Stimulated activated CD8-positive, alpha-beta memory T cell treated with anti-CD3 and anti-CD28 coated beads, Interleukin-7, amount 100 ng/mL, for 48 hours (primary cell): ENCODE data around the gene REV3L.

Experiments used
- DNase-seq, 2 donors: peaks; one replicate each; pipeline ENCODE4 v3.0.0-alpha.2; 2020; ENCODE audit warnings: low read depth in 1 of 2; ENCODE audit errors: extremely low read depth in 1 of 2

REV3L gene

DNA sequence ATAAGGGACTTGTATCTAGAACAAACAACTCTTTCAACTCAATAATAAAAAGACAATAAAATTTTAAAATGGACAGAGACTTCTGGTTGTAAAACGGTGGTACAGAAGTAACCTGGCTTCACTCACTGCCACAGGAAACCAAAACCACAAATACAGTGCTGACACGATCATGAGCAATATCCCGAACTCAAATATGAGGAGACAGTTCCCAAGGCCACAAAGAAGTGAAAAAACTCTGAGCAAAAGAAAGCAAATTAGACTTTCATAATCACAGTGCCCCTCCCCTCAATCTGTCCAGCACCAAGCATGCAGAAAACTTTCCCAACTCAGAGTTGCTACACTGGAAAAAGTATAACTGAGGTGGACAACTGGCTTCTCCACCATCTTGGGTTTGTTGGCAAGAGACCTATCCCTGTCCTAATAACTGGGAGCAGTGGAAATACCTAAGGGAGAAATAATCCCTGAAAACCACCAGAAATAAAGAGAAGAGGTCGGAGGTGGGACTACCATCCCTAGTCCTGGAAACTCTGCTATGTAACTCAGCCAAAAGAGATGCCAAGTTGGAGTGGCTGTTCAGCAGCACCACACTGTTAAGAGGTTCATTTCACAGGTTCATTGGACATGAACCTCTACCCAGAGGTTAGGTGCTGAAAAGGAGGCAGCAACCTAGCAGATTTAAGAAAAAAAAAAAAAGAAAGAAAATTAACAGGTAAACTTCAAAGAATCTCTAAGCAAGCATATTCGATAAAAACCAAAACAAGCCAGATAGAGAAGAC, 55.5 kb downstream of the REV3L start:
- DNase-seq: peak in 1 of 2 donors; percentile 11

DNA sequence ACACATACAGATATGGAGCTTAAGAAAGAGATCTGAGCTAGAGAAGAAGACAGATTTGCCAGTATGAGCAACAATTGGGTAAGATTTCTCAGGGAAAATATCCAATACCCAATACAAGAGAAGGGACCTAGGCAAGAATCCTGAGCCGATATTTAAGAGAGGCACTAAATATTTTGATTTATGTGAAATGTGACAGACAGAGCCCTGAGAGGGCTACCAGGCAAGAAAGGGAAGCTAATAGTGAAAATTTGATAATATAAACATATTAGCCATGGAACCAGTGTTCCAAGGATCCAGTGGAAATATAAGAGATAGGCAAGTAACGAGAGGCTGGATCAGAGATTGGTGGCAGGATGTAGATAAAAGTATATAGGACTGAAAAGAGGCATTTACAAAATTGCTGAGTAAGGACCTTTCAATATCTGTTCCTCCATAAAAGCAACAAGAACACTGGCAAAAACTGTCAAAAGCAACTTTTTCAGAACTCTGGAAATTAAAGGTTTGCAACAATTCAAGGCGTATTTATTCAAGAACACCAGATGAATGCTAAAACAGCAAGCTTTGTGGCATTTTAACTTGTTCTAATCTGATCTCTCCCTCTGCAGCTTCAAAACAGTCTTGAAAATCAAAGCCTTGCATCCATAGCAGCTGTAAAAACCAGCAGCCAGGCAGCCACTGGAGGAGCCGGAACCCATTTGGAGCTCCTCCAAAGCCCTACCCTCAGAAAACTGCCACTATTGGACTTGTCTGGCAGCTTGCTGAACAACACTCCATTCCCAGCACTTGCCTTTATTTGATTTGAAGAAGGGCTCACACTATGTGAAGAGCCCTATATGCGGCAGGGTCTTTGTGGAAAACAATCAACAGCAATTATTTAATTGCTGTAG, 58.8 kb downstream of the REV3L start:
- DNase-seq: no peak

DNA sequence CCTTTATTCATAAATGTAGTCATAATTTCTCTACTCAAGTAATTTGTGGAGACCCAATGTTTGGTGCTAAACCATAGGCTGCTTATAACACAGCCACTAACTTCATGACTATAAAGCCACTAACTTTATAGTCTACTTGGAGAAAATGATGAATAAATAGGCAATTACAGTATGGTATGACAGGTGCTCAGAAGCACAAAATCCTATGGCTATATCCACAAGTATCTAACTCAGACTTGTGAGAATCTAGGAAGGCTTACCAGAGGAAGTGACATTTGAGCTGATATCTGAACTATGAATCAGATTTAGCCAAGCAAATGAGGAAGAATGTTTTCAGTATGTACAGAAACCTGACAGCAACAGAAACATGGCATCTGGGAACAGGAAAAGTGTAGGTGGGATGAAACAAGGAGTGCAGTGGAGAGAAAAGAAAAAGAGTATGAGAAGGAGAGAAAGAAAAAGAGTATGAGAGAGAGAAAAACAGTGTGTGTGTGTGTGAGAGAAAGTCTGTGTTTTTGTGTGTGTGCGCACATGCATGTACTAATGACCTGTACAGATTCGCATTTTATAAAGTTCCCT, 59.9 kb downstream of the REV3L start:
- DNase-seq: no peak

DNA sequence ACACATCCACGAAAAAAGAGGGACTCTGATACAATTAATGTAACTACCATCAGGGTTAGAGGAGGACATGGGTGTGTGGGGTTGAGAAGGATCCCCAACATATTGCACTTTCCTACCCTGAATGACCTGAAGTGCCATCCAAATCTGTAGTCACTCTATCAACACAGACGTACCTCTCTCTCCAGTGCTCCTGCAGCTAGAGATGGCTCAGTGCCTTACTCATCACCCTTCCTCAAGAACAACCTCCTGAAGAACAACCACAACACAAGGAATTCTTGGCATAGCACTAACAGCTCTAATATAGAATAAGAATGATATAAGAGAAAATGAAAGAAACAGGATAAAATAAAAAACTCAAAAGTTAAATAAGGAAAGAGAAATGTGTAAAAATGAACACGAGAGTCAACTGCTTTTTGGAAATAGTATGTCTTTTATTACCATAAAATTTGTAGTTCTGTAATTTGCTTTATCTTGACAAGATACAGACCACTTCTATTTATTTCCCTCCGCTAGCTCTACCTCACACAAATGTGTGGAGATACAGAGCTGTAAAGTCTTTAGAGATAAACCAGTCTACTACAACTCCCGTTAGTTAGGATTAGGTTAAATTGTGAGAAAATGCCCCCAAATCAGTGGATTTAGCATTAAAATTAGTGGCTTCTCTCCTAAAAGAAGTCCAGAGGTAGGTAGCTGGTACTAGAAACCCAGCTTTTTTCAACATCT, 63.9 kb downstream of the REV3L start:
- DNase-seq: no peak

DNA sequence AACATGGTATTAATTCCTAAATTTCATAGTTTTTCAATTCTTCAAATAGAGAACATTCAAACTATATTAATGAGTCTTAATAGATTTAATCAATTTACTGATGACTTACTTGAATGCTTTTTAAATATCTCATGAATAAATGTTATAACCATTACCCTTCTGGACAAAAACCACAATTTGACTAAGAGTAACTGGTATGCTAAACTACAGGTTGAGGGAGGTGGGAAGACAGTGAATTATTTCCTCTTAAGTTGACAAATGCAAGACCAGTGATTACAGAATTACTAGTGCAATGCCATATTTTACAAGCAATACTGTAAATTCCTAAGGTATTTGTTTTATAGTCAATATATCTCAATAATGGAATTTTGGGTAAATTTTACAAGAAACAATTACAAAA, 65.1 kb downstream of the REV3L start:
- DNase-seq: no peak

DNA sequence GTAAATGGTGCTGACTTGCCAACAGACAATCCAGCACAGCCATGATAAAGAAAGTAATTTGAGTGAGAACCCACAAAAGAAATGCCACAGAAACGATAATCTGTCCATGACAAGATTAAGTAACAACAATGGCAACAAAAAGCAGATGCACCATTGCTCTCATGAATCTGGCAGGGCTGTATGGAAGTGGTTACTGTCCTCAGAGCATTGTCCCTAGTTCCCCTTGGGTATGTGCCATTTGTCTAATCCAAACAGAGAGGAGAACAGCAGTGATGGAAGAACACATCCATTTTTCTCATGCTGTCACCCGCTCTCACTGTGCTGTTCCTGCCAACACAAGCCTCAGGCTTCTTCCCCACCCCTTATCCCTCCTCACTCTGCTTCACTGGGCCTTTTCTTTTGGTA, 65.8 kb downstream of the REV3L start:
- DNase-seq: no peak

DNA sequence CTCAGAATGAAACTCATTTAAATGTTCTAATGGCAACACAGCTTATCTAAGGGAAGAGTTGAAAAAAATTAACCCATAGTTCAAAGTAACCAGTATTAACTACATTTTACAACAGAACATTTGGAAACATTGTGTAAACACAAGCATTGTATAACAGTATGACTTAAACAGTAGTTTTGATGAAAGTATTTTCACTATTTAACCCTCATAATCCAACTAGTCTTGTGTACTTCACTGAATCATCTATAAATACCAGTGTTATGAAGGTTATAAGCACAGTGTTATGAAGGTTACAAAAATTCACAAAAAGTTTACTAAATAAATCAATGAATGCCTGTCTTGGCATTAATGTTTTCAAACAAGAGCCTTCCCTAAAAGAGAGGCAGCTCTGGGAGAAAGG, 66.5 kb downstream of the REV3L start:
- no peak for DNase-seq

DNA sequence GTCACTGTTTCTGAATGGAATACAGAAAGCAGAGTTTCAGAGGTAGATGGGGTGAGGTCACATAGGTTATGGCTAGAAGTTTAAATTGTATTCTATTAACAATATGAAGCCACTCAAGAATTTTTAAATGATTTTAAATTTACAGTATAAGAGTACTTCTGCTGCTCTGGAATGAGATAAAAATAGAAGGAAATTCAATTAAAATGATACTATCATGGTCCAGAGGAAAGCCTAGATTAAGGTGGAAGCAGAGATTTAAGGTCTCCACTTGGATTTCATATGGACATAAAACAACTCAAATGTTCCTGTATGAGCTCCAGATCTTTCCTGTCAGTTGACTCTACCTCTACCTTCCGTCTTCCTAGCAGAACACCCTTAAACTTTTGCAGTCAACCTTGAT, 68.6 kb downstream of the REV3L start:
- DNase-seq: no peak

DNA sequence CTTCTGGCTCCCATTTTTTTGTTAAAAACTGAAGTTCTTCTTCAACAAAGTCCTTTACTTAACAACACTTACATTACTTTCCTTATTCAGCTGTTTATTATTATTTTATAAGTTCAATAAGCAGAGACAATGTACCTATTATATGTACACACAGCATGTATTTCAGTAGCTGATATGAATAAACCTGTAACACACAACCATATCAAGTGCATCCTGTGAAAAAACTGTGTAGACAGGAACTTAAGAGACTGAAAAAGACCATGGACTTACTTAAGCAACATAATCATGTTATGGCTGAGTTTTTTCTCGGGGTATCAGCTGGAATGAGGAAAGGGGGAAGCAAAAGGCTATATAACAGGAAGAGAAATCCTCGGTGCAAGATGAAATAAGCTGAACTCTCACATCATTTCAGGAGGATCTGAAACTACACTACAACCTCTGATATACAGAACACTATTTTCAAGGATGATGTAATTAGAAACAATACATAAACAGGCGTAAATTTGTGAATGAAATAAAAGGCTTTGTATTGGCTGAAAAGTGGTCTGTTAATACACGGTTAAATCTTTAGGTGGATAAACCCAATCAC, 70.9 kb downstream of the REV3L start:
- no peak for DNase-seq

DNA sequence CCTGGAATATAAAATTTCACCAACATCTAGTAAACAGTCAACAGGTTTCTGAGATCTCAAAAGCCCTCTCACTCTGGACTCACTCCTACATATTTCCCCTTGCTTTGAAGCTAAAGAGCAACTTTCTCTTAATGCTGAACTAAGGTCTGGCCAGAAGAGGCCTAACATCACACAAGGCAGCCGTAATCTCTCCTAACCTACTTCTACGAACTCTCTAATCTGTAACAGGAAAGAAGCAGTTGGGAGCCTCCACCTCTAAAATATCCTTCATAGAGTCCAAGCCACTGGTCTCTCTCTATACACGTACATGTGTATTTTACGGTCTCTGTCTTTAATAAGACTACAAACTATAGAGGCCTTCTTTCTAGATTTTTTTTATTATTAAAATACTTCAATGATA, 72.0 kb downstream of the REV3L start:
- DNase-seq: no peak

DNA sequence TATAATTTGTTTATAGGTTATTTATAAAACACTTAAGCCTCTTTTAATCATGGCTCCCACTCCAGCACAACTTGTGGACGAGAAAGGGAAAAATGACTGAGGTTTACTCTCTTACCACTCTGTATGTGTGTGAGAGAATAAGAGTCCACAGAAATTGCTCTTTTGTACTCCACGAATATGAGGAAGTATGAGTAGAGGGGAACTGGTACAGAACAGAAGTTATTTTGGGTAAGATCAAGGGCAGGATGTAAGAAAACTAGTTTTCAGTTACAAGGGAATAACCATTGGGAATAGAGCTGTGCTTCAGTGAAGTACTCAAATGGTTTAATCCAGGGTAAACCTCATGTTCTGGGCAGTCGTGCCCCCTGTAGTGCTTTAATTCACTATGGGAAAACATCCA, 72.6 kb downstream of the REV3L start:
- DNase-seq: no peak

DNA sequence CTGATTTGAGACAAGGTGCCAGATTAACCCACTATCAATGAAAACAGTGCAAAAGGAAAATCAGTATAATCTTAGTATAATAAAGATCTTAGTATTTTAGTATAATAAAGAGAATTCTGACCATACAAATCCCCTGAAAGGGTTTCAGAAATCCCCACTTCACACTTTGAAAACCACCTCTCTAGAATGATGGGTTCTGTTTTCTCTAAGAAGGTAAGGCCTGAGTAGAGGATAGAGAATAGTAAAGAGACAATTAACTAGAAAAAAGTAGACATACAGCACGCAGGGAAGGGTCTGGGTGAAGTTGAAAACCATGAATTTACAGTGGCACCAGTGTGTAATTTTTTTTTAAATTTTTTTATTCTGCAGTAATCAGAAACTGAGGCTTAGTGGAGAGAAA, 73.6 kb downstream of the REV3L start:
- no peak for DNase-seq

DNA sequence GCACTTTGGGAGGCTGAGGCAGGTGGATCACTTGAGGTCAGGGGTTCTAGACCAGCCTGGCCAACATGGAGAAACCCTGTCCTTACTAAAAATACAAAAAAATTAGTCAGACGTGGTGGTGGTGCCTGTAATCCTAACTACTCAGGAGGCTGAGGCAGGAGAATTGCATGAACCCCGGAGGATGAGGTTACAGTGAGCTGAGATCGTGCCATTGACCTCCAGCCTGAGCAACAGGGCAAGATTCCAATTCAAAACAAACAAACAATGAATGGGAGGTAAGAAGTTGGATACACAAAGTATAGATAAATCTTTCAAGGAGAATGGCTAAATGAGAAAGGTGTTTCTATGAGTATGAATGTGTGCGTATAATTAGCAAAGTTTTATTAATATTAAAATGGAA, 75.3 kb downstream of the REV3L start:
- no peak for DNase-seq

DNA sequence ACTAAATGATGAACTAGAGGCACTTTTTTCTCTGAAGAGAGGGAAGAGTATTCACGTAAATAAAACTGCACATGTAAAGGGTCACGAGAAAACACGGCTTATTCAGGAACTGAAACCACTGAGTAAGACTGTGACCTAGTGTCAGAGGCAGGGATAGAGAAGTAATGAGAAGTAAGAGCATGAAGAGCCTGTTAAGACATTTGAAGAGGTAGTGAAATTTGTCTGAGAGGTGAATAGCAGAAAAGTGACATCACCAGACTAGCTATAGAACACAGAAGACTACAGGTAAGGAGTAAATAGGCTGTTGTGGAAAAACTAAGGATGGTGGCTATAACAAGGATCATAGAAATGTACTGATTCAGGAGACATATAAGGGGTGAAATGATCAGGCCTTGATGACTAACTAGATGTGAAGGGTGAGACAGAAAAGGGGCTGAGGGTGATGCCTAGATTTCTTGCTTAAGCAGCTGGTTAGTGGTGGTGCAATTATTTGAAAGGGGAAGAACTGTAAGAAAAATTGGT, 76.8 kb downstream of the REV3L start:
- DNase-seq: no peak

DNA sequence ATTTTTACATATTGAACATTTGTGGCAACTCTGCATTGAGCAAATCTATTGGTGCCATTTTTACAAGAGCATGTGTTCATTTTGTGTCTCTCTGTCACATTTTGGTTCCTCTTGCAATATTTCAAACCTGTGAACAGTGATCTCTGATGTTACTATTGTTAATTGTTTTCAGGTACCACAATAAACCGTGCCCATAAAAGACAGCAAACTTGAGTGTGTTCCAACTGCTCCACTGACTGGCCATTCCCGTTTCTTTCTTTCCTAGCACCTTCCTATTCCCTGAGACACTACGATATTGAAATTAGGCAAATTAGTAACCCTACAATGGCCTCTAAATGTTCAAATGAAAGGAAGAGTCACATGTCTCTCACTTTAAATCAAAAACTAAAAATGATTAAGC, 79.6 kb downstream of the REV3L start:
- DNase-seq: no peak

DNA sequence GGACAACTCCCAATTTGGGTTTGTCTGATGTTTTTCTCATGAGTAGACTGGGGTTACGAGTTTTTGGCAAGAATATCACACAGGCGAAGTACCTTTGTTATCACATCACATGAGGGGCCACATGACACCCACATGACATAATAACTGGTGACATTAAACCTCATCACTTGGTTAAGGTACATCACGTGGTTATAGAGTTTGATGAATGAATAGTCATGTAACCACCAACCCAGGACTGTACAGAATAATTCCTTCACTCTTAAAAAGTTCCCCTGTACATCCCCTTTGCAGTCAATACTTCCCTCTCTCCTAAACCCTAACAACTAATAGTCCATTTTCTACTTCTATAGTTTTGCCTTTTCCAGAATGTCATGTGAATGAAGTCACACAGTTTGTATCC, 83.4 kb downstream of the REV3L start:
- DNase-seq: no peak

DNA sequence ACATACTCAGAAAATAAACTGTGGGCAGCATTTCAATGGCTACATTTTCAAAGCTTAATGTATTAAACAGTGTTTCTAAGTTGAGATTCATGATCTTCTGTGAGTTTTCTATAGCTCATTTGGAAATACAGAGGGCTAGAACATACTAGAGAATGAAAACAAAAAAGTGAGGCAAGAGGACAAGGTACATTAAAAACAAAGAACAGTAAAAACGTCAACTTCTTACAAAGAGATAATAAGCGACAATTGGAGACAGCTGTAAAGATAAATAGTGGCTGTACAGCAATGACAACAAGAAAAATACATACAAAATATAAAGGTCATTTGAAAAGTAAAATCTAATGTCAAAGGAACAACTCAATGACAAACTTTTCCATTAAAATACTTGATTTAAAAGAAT, 94.3 kb downstream of the REV3L start:
- DNase-seq: no peak

DNA sequence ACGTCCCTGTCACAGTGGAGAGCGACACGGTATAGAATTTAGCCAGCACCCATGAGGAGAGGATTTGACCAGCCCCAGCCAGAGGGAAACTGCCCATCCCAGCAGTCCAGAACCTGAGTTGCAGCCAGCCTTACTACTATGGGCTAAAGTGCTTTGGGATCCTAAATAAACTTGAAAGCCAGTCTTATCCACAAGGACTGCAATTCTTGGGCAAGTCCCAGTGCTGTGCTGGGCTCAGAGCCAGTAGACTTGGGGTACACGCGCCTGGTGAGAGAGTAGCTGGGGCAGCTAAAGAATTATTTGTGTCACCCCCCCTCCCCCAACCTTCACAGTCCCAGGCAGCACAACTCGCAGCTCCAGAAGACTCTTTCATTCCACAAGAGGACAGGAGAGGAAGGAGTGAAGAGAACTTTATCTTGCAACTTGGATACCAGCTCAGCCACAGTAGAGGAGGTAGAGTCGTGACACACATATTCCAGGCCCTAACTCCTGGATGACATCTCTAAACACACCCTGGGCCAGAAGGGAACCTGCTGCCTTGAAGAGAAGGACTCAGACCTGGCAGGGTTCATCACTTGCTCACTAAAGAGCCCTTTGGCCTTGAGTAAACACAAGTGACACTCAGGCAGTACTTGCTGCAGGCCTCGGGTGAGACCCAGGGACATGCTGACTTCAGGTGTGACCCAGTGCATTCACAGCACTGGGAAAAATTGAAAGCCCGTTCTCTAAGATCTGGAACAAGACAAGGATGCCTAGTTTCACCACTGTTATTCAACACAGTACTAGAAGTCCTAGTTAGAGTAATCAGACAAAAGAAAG, 100.3 kb downstream of the REV3L start:
- DNase-seq: no peak

DNA sequence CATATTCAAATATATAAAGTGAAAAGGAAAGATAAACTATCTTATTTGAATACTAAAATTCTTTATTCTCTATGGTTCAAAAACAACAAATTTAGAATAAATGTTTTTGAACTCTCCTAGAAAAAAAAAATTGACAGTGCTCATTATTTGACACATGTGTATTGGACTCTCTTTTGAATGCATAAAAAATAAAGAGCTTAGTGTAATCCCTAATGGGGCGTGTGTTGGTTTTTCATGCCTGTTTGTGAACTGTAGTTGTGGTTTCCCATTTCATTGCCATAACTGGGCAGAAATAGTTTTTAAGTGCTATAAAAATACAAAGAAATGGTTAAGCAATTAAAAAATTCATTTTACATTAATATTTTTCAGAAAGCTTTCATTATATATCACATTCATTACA, 101.3 kb downstream of the REV3L start:
- no peak for DNase-seq

DNA sequence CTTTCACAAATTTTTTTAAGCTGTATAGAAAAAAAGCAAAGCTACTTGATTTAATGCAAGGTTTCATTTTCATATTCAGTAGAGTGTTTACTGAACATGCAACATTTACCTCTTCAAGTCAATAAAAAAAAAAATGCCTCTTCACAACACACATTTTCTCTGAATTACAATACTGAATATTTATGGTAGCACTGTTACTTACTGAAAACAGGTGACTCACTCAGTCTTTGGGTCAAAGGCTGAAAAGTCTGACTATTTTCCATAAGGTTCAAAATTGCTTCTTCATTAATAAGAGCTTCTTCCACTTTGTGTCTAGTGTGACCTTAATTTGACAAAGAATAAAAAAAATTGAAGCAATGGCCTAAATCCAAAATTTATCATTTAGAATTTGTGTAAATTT, 101.9 kb downstream of the REV3L start:
- no peak for DNase-seq
